Ascending aorta (tissue), 2 donors: ENCODE measurements around the gene ZNHIT3. TPM values are rescaled to one million over a fixed set of nuclear protein-coding genes. Genes with fewer than 3 reads are reported as not detected.

Experiments
- DNase-seq, 2 donors: peaks; one replicate each; pipeline ENCODE4 v3.0.0-alpha.2; 2019; ENCODE audit warnings: low spot score in 2 of 2
- H3K27ac ChIP-seq, 2 donors: fragments of 200-600 bp; sonication (generic); one replicate each; pipeline ENCODE4 v1.5.1; 2016 to 2017; ENCODE audit warnings: mild to moderate bottlenecking in 1 of 2
- H3K27me3 ChIP-seq: fragments of 200-600 bp; sonication (generic); one replicate; pipeline ENCODE4 v1.5.1; 2017
- H3K36me3 ChIP-seq, 2 donors: fragments of 200-600 bp; sonication (generic); one replicate each; pipeline ENCODE4 v1.5.1; 2016
- H3K4me1 ChIP-seq, 2 donors: fragments of 200-600 bp; sonication (generic); one replicate each; pipeline ENCODE4 v1.5.1; 2016 to 2017; ENCODE audit warnings: mild to moderate bottlenecking in 1 of 2
- H3K4me3 ChIP-seq, 2 donors: fragments of 200-600 bp; sonication (generic); one replicate each; pipeline ENCODE4 v1.5.1; 2016 to 2017; ENCODE audit warnings: mild to moderate bottlenecking in 1 of 2
- H3K9me3 ChIP-seq, 2 donors: fragments of 200-600 bp; sonication (generic); one replicate each; pipeline ENCODE4 v1.5.1; 2016
- CTCF ChIP-seq, 3 experiments: fragments of 200-600 bp in 2 of 3; fragments of 450-650 bp in 1 of 3; sonication (generic) in 2 of 3; IDR thresholded peaks; one replicate each; pipeline ENCODE4 v1.5.1; 2016 to 2019; ENCODE audit warnings: antibody characterized with exemption in 3 of 3, mild to moderate bottlenecking in 1 of 3, moderate library complexity in 1 of 3
- intact Hi-C: fragments of 100-400 bp; cut with DNase I; formaldehyde crosslinking; loops from one replicate; pipeline ENCODE4 v1.15.1; 2023
- total RNA-seq: library from RNA; depleted of rRNA; stranded (reverse); fragments of >200 nt; gene quantifications from one replicate; pipeline ENCODE4 v1.1.0, GENCODE V29; 2016

ZNHIT3 gene
- total RNA-seq, 1 donor from 2014 or later = 49.4 TPM

- H3K4me3 ChIP-seq = no peak overlapping the region
- H3K9me3 ChIP-seq = no peaks in the 10 kb centered on the region
- intact Hi-C loops = loop anchor here (5.0 to 10.0 kb wide), 3 partner anchors 415 to 1072 kb away; partner anchors contain the start of genes AATF and SYNRG
- no peak for TF ChIP-seq CTCF (IDR thresholded peaks at IDR 0.05)
- H3K36me3 ChIP-seq = peaks cover 7 to 20% of the 10 kb centered on the region in 2 donors
- H3K27me3 ChIP-seq = no peaks in the 10 kb centered on the region
- DNase-seq = no peak
- H3K4me1 ChIP-seq = no peaks in the 10 kb centered on the region
- H3K27ac ChIP-seq = no peak overlapping the region
Observed at GRCh38 chr17:36532435-36532975, 46.0 kb downstream of the ZNHIT3 start.

GRCh38 chr17:36533935-36534839 is 47.7 kb downstream of the ZNHIT3 start:
- Histone ChIP-seq H3K27ac (peak overlapping the region; percentile 88 to 99), H3K9me3 (no peaks in the 10 kb centered on the region), H3K4me1 (no peaks in the 10 kb centered on the region), H3K4me3 (peak overlapping the region; percentile 78 to 90), H3K27me3 (no peaks in the 10 kb centered on the region), H3K36me3 (peaks cover 4 to 11% of the 10 kb centered on the region in 2 donors)
- peak in 1 of 2 donors; percentile 80 for DNase-seq
- intact Hi-C loops = loop anchor here (2.0 to 10.0 kb wide), 5 partner anchors 47 to 1071 kb away; partner anchors contain the start of genes AATF, MRM1, SYNRG and ZNHIT3
- peak; percentile 6 to 48 (median 36) for TF ChIP-seq CTCF (IDR thresholded peaks at IDR 0.05)

GRCh38 chr17:36534840-36535668 is 48.6 kb downstream of the ZNHIT3 start, which contains the start of the genes MYO19 and PIGW:
TSS of gene MYO19 (minus strand) at chr17:36534868. CDS start at chr17:36532538, 2,330 bp downstream.
TSS of gene PIGW (plus strand) at chr17:36534987. CDS start at chr17:36537102, 2,115 bp downstream.
- Histone ChIP-seq H3K27ac (peak within 1 kb of the TSS; percentile 88 to 99), H3K27me3 (no peaks in the 10 kb centered on the region), H3K4me3 (peak within 1 kb of the TSS; percentile 78 to 90), H3K9me3 (no peaks in the 10 kb centered on the region), H3K4me1 (no peaks in the 10 kb centered on the region), H3K36me3 (peaks cover 4 to 9% of the 10 kb centered on the region in 2 donors)
- TF ChIP-seq CTCF (IDR thresholded peaks at IDR 0.05) = peak in 1 of 3 experiments; percentile 7
- intact Hi-C loops = loop anchor here (1.0 to 10.0 kb wide), 7 partner anchors 9 to 1070 kb away; partner anchors contain the start of genes AATF, AP2B1, GGNBP2 and MRM1
- DNase-seq = peak; percentile 39 to 92

- H3K4me3 ChIP-seq = peak overlapping the region; percentile 78 to 90
- peaks cover 4 to 9% of the 10 kb centered on the region in 2 donors for H3K36me3 ChIP-seq
- no peaks in the 10 kb centered on the region for H3K4me1 ChIP-seq
- H3K27ac ChIP-seq = peak overlapping the region; percentile 88 to 99
- intact Hi-C loops = loop anchor here (1.0 to 10.0 kb wide), 5 partner anchors 9 to 1069 kb away; partner anchors contain the start of genes AP2B1, GGNBP2, MRM1 and SYNRG
- no peaks in the 10 kb centered on the region for H3K9me3 ChIP-seq
- no peak for DNase-seq
- no peaks in the 10 kb centered on the region for H3K27me3 ChIP-seq
- TF ChIP-seq CTCF (IDR thresholded peaks at IDR 0.05) = no peak
Observed at GRCh38 chr17:36535669-36536081, 49.2 kb downstream of the ZNHIT3 start.

GRCh38 chr17:36540696-36541095 is 54.2 kb downstream of the ZNHIT3 start:
- H3K9me3 ChIP-seq = no peaks in the 10 kb centered on the region
- no peak overlapping the region for H3K4me3 ChIP-seq
- no peak overlapping the region for H3K27ac ChIP-seq
- peaks cover 6 to 8% of the 10 kb centered on the region in 2 donors for H3K4me1 ChIP-seq
- DNase-seq = no peak
- no peak for TF ChIP-seq CTCF (IDR thresholded peaks at IDR 0.05)
- intact Hi-C loops = no loop called here
- no peaks in the 10 kb centered on the region for H3K27me3 ChIP-seq
- H3K36me3 ChIP-seq = no peaks in the 10 kb centered on the region
